ENCODE measurements around the gene WDR82. TPM values are rescaled to one million over a fixed set of nuclear protein-coding genes. Genes with fewer than 3 reads are reported as not detected.
A peak's percentile ranks its signal among the peaks of the same experiment; 100 is the strongest.

The WDR82 gene
- total RNA-seq, 4 donors from 2014 or later = 14.6 to 44.9 (median 40.8) TPM

DNA sequence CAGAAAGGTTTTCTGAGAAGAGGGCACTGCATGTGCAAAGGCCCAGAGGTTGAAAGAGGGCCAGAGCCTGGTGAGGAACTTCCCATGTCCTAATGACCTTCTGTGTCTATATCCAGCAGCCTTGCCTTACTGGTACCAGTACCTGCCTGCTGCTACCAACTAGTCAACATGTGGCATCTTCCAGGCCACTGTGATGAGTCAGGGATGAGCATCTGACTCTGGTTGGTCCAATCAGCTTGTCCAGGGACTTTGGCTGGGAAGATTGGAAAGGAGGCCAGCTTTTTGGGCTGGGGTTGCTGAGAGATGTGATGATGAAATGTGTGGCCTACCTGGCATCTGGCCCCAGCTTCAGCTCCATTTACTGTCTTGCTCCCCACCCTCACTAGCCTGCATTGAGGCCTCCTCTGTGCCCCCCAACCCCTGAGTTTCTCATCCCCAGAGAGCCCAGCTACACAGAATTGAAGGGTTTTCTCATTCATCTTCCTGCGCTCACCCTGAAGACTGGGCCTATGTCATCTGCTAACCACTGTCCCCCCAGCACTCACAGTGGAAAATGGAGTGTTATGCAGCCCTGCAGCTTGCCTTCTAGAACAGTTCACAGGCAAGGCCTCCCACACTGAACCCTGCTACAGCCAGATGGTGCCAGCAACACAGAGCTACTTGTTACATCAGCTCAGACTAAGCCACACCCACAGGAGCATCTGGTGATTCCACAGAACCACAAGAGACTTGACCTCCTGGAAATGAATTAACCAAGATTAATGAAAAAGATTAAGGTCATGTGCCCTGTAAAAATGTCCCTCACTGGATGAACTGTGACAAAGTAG, 38.2 kb downstream of the WDR82 start:
- intact Hi-C loops (cut with DNase I; ENCODE audit: low total_unique reads) (no loop called here), in situ Hi-C loops (cut with MboI; ENCODE audit: low pct_ligation_motif_present in 1 of 4, low pct_unique_long_range_greater_than_20kb in 1 of 4, low sequenced_read_pairs in 3 of 4) (loop anchor here in 2 of 4 donors (25.0 kb wide), 1 partner anchor 97 kb away; no protein-coding TSS in a partner anchor)
- Histone ChIP-seq H3K27ac (peak overlapping the region; percentile 86 to 96 (median 94)), H3K36me3 (no peaks in the 10 kb centered on the region), H3K4me3 (no peak overlapping the region), H3K9me3 (no peaks in the 10 kb centered on the region), H3K27me3 (no peaks in the 10 kb centered on the region), H3K4me1 (peaks cover 24 to 45% (median 37%) of the 10 kb centered on the region in 4 donors)
- TF ChIP-seq POLR2AphosphoS5 (IDR thresholded peaks at IDR 0.05) (no peak), EP300 (IDR thresholded peaks at IDR 0.05; ENCODE audit: low read depth) (no peak), POLR2A (IDR thresholded peaks at IDR 0.05) (no peak)
- TF ChIP-seq, protein P1, sequence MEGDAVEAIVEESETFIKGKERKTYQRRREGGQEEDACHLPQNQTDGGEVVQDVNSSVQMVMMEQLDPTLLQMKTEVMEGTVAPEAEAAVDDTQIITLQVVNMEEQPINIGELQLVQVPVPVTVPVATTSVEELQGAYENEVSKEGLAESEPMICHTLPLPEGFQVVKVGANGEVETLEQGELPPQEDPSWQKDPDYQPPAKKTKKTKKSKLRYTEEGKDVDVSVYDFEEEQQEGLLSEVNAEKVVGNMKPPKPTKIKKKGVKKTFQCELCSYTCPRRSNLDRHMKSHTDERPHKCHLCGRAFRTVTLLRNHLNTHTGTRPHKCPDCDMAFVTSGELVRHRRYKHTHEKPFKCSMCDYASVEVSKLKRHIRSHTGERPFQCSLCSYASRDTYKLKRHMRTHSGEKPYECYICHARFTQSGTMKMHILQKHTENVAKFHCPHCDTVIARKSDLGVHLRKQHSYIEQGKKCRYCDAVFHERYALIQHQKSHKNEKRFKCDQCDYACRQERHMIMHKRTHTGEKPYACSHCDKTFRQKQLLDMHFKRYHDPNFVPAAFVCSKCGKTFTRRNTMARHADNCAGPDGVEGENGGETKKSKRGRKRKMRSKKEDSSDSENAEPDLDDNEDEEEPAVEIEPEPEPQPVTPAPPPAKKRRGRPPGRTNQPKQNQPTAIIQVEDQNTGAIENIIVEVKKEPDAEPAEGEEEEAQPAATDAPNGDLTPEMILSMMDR (IDR thresholded peaks at IDR 0.05) = no peak
- DNase-seq = peak; percentile 62
- whole genome bisulfite sequencing, 2 donors (ENCODE audit: low coverage in 1 of 2) = 80 to 95% methylated on average over 1 of the region's 1 CpG

DNA sequence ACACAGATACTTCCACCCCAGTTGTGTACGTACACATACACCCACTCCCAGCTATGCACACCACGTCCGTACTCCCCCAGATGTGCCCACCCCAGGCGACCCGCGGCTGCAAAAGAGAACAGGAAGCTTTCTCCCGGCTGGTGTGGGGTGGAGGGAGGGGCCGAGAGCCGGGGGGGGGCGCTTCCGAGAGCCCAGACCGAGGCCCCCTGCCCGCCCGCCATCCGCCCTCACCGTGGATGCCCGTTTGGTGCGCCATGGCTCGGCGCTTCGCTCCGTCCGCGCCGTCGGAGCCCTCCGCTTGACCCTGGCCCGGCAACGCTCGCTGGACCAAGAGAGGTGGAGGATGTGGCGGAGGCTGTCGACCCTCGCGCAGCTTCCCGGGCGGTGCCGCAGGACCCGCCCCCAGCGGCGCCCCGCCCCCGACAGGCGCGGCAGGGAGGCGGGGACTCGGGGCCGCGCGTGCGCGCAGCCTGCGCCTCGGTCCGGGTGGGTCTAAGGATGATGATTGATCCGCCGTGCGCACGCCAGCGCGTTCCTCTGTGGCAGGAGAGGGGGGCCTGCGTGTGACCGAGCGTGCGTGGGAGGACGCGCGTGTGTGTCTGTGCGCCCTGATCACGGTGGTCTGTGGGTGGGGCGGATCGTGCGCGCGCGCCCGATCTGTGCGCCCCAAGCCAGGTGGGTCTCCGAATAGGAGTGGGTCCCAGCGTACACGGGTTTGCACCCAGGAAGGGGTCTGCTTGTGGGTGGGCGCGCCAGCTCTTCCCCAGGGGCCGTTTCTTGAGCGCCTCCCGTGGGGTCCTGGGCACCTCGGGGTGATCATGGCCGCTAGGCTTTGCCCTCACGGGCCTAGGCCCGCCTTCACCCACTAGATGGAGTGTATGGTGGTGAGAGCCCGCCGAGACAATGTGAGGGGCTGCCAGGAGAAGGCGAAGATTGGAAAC, 39.4 kb downstream of the WDR82 start, which contains the start of gene TWF2:
Gene TWF2 (minus strand): TSS at position 398 of the 941 bp plus-strand sequence. CDS start 142 bp downstream, at position 256.
- peak within 1 kb of the TSS; percentile 69 to 82 (median 76) for H3K4me3 ChIP-seq
- H3K9me3 ChIP-seq = no peaks in the 10 kb centered on the region
- WGBS, 2 donors (ENCODE audit: low coverage in 1 of 2) = 0 to 1% methylated on average over 1 to 84 of the region's 92 CpGs
- no peaks in the 10 kb centered on the region for H3K36me3 ChIP-seq
- intact Hi-C loops (cut with DNase I; ENCODE audit: low total_unique reads) = loop anchor here (2.0 kb wide), 1 partner anchor 40 kb away; the partner anchor contains the start of gene WDR82
- H3K27ac ChIP-seq = peak within 1 kb of the TSS; percentile 86 to 96 (median 94)
- DNase-seq = peak; percentile 85
- TF ChIP-seq POLR2AphosphoS5 (IDR thresholded peaks at IDR 0.05) (peak; percentile 67 to 78 (median 70)), EP300 (IDR thresholded peaks at IDR 0.05; ENCODE audit: low read depth) (no peak), POLR2A (IDR thresholded peaks at IDR 0.05) (peak; percentile 56)
- TF ChIP-seq, protein P1 (IDR thresholded peaks at IDR 0.05) = peak; percentile 33 to 71 (median 47)
- in situ Hi-C loops (cut with MboI; ENCODE audit: low pct_ligation_motif_present in 1 of 4, low pct_unique_long_range_greater_than_20kb in 1 of 4, low sequenced_read_pairs in 3 of 4) = loop anchor here in 3 of 4 donors (10.0 to 25.0 kb wide), 2 partner anchors 46 to 98 kb away; partner anchors contain the start of gene GLYCTK (in 1 of the 3)
- peaks cover 24 to 42% (median 31%) of the 10 kb centered on the region in 4 donors for H3K4me1 ChIP-seq
- no peaks in the 10 kb centered on the region for H3K27me3 ChIP-seq

DNA sequence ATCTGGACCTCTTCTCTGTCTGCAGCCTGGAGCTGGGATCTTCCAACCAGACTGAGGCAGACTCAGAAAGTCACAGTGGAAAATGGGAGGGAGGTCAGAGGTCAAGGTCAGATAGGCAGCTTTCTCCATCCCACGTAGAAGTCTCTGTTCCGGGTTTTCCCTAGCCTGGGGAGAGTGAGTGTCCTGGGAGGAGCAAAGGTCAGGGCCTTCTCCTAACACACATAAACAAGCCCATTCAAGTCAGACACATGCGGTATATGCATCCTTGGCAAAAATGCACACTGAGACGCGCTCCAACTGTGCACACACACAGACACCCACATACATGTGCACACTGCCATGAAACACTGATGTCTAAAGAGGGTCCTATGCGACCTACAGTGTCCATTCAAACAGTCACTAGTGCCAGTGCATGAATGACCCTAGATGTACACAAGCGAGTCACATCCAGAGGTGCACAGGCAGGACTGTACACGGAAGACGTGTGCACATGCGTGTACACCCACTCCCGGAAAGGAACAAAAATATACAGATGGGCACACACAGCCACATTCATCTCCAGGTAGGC, 40.2 kb downstream of the WDR82 start:
- peak overlapping the region; percentile 69 to 82 (median 76) for H3K4me3 ChIP-seq
- 23% methylated on average over 9 of the region's 11 CpGs; no CpG with 5 or more reads in 1 of the 2 donors for WGBS, 2 donors (ENCODE audit: low coverage in 1 of 2)
- intact Hi-C loops (cut with DNase I; ENCODE audit: low total_unique reads) = loop anchor here (2.0 kb wide), 1 partner anchor 41 kb away; the partner anchor contains the start of gene WDR82
- H3K27me3 ChIP-seq = no peaks in the 10 kb centered on the region
- H3K36me3 ChIP-seq = no peaks in the 10 kb centered on the region
- peaks cover 24 to 42% (median 31%) of the 10 kb centered on the region in 4 donors for H3K4me1 ChIP-seq
- no peak for DNase-seq
- H3K27ac ChIP-seq = peak overlapping the region; percentile 86 to 96 (median 94)
- TF ChIP-seq, protein P1 (IDR thresholded peaks at IDR 0.05) = no peak
- TF ChIP-seq EP300 (IDR thresholded peaks at IDR 0.05; ENCODE audit: low read depth) (no peak), POLR2AphosphoS5 (IDR thresholded peaks at IDR 0.05) (no peak), POLR2A (IDR thresholded peaks at IDR 0.05) (no peak)
- no peaks in the 10 kb centered on the region for H3K9me3 ChIP-seq
- in situ Hi-C loops (cut with MboI; ENCODE audit: low pct_ligation_motif_present in 1 of 4, low pct_unique_long_range_greater_than_20kb in 1 of 4, low sequenced_read_pairs in 3 of 4) = loop anchor here in 3 of 4 donors (10.0 to 25.0 kb wide), 2 partner anchors 47 to 99 kb away; partner anchors contain the start of gene GLYCTK (in 1 of the 3)
